K562 (cell line): ENCODE data around the gene CCP110. TPM values are rescaled to one million over a fixed set of nuclear protein-coding genes. Genes with fewer than 3 reads are reported as not detected.
A peak's percentile ranks its signal among the peaks of the same experiment; 100 is the strongest.

ENCODE experiments used
- FOXJ2 ChIP-seq: fragments of 200-800 bp; sonication (Bioruptor generic); IDR thresholded peaks from 2 replicates; pipeline ENCODE4 v1.6.1; 2016; ENCODE audit warnings: missing genetic modification characterization, missing compliant biosample characterization
- MEIS2 ChIP-seq: fragments of 450-650 bp; IDR thresholded peaks from 2 replicates; pipeline ENCODE4 v1.6.1; 2014; ENCODE audit warnings: mild to moderate bottlenecking; ENCODE audit not compliant: partially characterized antibody
- NFRKB ChIP-seq: fragments of 450-650 bp; IDR thresholded peaks from 2 replicates; pipeline ENCODE4 v1.6.1; 2016; ENCODE audit warnings: low read depth
- NR2C1 ChIP-seq, 2 experiments: fragments of 450-650 bp; IDR thresholded peaks; 2 replicates each; pipeline ENCODE4 v1.6.1; 2017; ENCODE audit warnings: mild to moderate bottlenecking in 2 of 2, antibody characterized with exemption in 1 of 2, inconsistent platforms in 1 of 2, missing compliant biosample characterization in 1 of 2, missing genetic modification characterization in 1 of 2
- RBFOX2 ChIP-seq: fragments of 200-400 bp; formaldehyde crosslinking; IDR thresholded peaks from 2 replicates; pipeline ENCODE4 v1.6.1; 2017; ENCODE audit warnings: low read depth, mild to moderate bottlenecking, low read length, moderate library complexity
- SIN3B ChIP-seq: fragments of 450-650 bp; IDR thresholded peaks from 2 replicates; pipeline ENCODE4 v1.6.1; 2017; ENCODE audit warnings: low read depth, mild to moderate bottlenecking, moderate library complexity
- XRCC5 ChIP-seq: fragments of 200-400 bp; formaldehyde crosslinking; IDR thresholded peaks from 2 replicates; pipeline ENCODE4 v1.6.1; 2017; ENCODE audit warnings: low read depth, mild to moderate bottlenecking, low read length
- ZFP30 ChIP-seq: fragments of 250-450 bp; sonication (Bioruptor Pico); IDR thresholded peaks from 2 replicates; pipeline ENCODE4 v1.8.0; 2022; ENCODE audit warnings: moderate library complexity, mild to moderate bottlenecking, inconsistent platforms, borderline replicate concordance
- ZNF584 ChIP-seq: fragments of 200-800 bp; sonication (Bioruptor generic); IDR thresholded peaks from 2 replicates; pipeline ENCODE4 v1.6.1; 2016; ENCODE audit warnings: low read depth, mild to moderate bottlenecking, missing genetic modification characterization, missing compliant biosample characterization
- ZNF592 ChIP-seq: fragments of 450-650 bp; IDR thresholded peaks from 2 replicates; pipeline ENCODE4 v1.6.1; 2017; ENCODE audit warnings: antibody characterized with exemption, mild to moderate bottlenecking
- ZNF609 ChIP-seq: sonication (generic); formaldehyde crosslinking; IDR thresholded peaks from 2 replicates; pipeline ENCODE4 v1.8.1; 2023; ENCODE audit warnings: missing genetic modification reagents, mild to moderate bottlenecking, borderline replicate concordance
- polyA plus RNA-seq, 8 experiments: library from polyadenylated mRNA; depleted of rRNA in 4 of 8; stranded (reverse) in 5 of 8; unstranded in 3 of 8; fragments of >200 nt; fragmentation: Nextera tagmentation in 2 of 8; fragmentation: Illumina TruSeq in 1 of 8; extraction: Ambion mirVana in 2 of 8; extraction: Trizol in 1 of 8; gene quantifications; 2 replicates each; pipeline versions ENCODE4 v1.2.1 to v1.2.3, GENCODE V29; 2011 to 2014; ENCODE audit warnings: inconsistent platforms in 1 of 8, missing spikeins in 1 of 8
- total RNA-seq, 7 experiments: library from RNA; depleted of rRNA in 6 of 7; stranded (reverse); fragments of >200 nt in 6 of 7; fragmentation: Illumina TruSeq in 2 of 7; extraction: Trizol in 2 of 7; gene quantifications; 2 replicates each; pipeline versions ENCODE4 v1.2.1 to v1.2.3, GENCODE V29; 2011 to 2021; ENCODE audit warnings: low replicate concordance in 1 of 7
- TF ChIP-seq, protein P1 (sequence below), 2 experiments: IDR thresholded peaks; 2 replicates each; pipeline ENCODE4 v1.6.1; 2011; ENCODE audit warnings: borderline replicate concordance in 1 of 2, control low read depth in 1 of 2, low read depth in 1 of 2, low read length in 1 of 2, mild to moderate bottlenecking in 1 of 2, mixed read lengths in 1 of 2, moderate library complexity in 1 of 2; ENCODE audit not compliant: insufficient read depth in 1 of 2, insufficient read length in 1 of 2, poor library complexity in 1 of 2, severe bottlenecking in 1 of 2; ENCODE audit errors: extremely low read depth in 1 of 2

The CCP110 gene
- total and polyA plus RNA-seq, 9 of the 15 experiments (the other 6 are each of a cell fraction or from before 2014, with no cell fraction given) = 3.5 to 16.1 (median 12.1) TPM

GRCh38 chr16:19555186-19555937 is 31.6 kb downstream of the CCP110 start, which contains the start of gene VPS35L (continued):
- no peak for TF ChIP-seq ZFP30 (CRISPR knock-in tag)
- TF ChIP-seq FOXJ2 (tag) = no peak
- TF ChIP-seq RBFOX2 = peak; percentile 88
- TF ChIP-seq XRCC5 = peak; percentile 81
- 0 out of 2 replicates have a peak, but pooled peaks have one; percentile 8 for TF ChIP-seq ZNF609 (CRISPR knock-in tag)
- TF ChIP-seq MEIS2 = peak; percentile 31
- peak; percentile 88 for TF ChIP-seq NR2C1 (IDR thresholded peaks at IDR 0.05)
- peak; percentile 86 for TF ChIP-seq NR2C1 (tag; IDR thresholded peaks at IDR 0.05)
- peak; percentile 80 for TF ChIP-seq NFRKB
- TF ChIP-seq ZNF584 (CRISPR knock-in tag) = peak; percentile 81; the same call in 1 of the 2 replicates
- 0 out of 2 replicates have a peak, but pooled peaks have one; percentile 55 for TF ChIP-seq ZNF592
- TF ChIP-seq, protein P1, sequence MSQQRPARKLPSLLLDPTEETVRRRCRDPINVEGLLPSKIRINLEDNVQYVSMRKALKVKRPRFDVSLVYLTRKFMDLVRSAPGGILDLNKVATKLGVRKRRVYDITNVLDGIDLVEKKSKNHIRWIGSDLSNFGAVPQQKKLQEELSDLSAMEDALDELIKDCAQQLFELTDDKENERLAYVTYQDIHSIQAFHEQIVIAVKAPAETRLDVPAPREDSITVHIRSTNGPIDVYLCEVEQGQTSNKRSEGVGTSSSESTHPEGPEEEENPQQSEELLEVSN (IDR thresholded peaks at IDR 0.05; ENCODE audit: borderline replicate concordance in 1 of 2, extremely low read depth in 1 of 2, insufficient read depth in 1 of 2, insufficient read length in 1 of 2, low read depth in 1 of 2, low read length in 1 of 2, poor library complexity in 1 of 2, severe bottlenecking in 1 of 2) = peak; percentile 35 to 57
- TF ChIP-seq SIN3B = peak; percentile 74
